Measurements from ENCODE around the gene GDNF.
"Not testable (repeated sequence)": the region's sequence is repeated elsewhere in the genome, so short reads cannot be mapped to it uniquely, and the experiment has no call there.

Gene GDNF

DNA sequence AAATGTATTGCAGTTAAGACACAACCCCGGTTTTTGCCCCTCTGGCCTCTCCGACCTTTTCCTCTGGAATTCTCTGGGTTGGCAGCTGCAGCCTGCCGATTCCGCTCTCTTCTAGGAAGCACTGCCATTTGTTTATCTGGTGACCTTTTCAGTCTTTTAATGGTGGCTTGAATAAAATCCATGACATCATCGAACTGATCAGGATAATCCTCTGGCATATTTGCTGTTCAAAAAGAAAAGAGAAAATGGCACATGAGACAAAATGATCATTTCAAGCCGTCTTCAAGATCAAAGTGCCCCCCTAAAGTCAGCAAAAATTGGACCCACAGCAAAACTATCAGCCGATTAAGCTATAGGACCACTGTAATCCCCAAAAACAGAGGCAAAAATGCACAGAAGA is 23.9 kb downstream of the GDNF start:
- DNase-seq: no peak

DNA sequence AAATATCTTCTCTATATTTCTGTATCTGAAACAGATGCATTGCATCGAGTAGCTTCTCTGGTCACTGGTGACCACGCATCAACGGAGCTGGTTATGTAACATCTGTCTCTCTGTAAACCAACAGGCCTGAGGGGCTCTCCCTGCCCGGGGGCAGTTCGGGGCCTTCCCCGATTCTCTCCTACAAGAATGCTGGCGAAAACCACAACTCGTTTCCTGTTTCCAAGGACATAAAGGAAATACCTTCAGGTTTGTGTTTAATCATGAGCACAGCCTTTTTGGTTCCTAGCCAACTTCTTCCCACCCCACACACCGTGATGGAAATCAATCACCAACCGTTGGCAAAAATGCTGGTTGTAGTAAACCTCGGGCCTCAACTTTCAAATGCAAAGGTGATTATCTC is 25.1 kb downstream of the GDNF start:
- no peak for DNase-seq

DNA sequence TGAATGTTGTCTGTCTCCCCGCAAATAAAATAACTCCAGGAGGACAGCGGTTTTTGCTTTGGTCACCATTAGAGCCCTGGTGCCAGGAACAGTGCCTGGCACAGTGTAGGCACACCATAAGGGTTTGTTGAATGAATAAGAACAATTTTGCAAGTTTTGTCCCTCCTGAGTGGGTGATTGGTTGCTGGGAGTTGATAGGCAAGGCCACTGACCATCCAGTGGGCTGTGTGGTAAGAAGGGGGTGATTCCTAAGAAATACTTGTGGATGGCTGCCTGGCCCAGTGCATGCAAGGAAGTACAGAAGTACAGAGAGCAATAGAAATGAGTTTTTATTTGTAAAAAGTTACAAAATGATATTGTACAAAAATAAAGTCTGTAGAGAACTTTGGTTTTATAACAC is 27.5 kb downstream of the GDNF start:
- DNase-seq: no peak

DNA sequence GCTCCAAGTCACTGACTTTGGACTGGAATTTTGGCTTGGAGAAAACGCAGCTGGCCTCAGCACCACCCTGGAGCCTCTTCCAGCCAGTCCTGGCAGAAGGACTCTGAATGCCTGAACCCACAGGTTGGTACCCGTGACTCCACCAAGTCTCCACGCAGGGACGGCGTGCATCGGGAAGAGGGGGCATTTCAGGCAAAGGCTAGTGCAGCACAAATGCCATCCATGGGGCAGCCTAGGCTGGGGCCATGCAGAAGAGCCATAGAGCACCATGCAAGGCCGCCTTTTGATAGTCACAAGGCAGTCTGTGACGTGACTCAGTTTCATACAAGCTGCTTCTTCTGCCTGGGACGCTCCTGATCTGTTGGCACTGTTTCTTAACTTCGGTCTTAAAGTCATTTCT is 28.0 kb downstream of the GDNF start:
- DNase-seq: no peak

DNA sequence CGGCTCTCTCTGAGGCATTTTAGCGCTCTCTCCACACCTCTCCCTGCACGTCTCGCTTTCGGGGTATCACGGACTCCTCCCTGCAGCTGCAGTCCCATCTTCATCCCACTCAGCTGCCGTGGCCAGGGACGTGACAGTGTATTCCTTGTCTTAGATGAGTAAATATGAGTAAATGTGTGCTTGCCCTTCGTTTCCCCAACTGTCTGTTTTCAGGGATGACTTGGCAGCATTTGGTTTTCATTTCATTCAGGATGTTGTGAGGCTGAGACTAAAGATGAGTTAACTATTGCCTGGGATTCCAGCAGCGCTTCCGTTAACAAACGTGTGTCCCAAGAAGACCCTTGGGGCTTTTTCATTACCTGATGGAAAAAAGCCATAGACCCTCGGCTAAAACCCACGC is 29.5 kb downstream of the GDNF start:
- DNase-seq: no peak

DNA sequence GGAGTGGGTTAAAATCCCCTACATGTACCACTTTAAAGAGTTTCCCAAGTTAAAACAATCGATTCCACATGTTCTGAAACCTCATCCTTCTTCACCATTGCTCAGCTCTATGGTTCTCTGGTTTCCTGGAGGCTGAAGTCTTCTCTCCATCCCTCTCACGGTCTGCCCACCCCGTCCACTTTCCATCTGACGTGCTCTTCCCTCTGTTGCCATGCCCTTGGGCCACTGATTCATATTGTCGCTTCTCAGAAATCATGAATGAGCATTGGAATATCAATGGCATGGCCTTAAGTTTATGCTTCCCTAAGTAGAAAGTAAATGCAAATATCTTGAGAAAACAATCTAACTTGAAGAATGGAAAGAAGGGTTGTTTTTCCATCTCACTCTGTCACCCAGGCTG is 30.9 kb downstream of the GDNF start:
- DNase-seq: no peak

DNA sequence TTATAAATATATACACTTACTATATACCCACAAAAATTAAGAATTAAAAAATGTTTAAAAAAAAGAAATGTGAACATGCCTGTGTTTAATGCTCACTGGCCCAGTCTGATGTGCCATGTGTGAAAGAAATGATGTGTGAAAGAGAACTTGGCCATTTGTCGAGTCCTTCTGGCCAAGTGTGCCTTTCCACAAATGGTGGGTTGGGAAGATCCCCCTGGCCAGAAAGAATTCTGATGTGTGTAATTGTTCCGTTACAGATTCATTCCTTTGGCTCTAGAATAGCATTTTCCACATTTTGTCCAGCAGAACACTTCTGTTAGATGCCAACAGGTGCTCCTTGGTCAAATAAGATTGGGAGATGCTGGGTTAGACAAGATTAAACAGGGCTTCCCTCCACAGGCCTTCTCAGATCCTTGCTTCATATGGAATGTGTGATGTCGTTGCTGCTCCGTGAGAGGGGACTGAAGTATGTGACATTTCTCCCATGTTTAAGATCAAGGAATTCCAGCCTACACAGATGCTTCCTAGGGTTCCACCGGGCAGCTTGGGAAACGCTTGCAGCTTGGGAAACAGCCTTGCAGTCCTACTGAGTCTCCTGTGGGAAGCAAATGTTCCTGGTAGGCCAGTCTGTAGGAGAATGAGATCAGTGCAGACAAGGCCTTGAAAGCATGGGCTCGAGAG is 32.1 kb downstream of the GDNF start:
- DNase-seq: no peak

DNA sequence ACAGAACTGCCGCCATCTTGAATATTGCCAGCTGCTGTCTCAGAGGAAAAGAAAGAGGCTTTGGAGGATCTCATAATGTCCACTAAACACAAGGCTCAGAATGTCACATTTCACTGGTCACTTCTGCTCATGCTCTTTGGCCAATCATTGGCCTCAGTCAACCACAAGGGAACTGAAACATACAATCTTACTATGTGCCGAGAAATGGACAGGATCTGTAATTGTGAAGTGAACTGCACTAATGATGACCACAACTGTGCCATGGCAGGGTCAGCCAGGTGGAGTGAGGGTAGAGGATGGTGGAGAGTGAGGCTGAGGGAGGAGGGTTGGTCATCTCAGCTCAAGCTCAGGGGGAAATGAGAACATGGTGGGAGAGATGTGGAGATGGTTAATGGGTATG is 32.8 kb downstream of the GDNF start:
- no peak for DNase-seq

DNA sequence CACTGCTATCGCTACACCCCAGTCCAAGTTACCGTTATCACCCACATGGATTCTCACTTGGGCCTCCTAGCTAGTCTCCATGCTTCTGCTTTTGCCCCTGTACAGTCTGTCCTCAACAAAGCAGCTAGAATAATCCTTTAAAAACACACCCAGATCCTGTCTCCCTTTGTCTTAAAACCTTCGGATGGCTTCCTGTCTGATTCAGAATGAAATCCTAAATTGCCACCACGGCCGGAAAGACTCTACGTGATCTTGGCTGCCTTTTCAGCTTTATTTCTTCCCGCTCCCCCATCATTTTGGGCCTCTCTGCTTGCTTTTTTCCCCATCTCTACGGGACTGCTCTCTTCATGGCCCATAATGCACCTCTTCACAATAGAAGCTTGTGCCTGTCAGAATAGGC is 33.4 kb downstream of the GDNF start:
- no peak for DNase-seq

DNA sequence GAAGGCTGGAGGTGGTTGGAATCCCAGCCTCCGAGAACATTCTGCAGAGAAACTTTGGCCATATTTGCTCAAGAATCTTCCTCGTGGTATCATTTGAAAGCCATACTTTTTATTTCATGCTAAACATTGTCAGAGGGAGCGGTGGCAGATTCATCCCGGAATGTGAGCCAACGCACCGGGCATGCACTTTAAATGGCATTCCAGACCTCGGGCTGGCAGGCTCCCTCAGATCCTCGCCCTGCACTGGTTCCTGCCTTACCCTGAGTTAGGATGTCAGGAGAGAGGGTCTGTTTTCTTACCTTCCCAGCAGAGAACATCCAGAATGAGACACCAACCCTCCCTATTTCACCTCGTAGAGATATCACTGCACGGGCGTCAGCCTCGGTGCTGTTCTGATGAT is 33.8 kb downstream of the GDNF start:
- DNase-seq: no peak

DNA sequence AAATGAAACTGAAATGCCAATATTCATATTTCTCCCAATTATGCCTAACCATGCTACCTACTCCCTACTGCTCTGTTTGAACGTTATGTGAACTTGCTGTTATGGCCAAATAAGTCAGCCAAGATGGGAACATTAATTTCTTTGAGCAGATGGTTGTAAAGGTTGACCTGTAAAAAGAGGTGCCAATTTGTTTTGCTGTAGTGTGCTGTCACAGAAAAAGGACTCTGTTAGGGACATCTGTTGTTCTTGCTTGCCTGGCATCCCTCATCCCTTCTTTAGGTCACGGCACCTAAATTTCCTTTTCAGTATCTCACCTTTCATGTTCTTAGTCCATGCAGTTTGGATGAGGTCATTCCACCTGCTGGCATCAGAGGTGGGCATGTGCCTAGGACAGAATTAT is 35.4 kb downstream of the GDNF start:
- no peak for DNase-seq

DNA sequence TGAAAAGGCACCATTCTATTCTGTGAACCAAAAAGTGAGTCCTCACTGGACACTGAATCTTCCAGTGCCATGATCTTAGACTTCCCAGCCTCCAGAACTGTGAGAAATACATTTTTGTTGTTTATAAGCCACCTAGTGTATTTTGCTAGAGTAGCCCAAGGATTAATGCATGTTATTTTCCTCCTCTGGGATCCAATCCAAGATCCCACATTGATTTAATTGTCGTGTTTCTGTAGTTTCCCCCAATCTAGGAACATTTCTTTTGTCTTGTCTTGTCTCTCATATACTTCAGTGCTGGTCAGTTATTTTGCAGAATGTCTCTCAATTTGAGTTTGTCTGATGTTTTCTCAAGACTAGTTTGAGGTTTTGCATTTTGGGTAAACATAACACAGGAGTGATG is 36.4 kb downstream of the GDNF start:
- DNase-seq: no peak

DNA sequence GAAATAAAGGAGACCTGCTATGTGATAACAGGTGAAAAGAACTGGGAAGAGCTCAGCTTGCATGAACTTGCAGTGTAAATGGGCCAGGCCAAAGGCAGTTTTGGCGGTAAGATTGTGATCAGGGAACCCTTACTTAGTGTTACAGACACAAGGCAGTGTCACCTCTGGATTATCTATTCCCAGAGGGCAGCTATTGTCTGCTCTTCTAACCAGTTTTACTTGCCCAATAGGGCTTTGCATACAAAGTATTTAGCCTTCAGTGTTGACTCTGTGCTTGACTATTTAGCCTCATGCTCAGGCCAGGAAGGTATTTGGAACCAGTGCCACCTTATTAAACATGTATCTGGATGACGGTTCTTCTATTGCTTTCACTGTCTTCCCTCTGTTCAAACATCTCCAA is 38.3 kb downstream of the GDNF start:
- DNase-seq: no peak

DNA sequence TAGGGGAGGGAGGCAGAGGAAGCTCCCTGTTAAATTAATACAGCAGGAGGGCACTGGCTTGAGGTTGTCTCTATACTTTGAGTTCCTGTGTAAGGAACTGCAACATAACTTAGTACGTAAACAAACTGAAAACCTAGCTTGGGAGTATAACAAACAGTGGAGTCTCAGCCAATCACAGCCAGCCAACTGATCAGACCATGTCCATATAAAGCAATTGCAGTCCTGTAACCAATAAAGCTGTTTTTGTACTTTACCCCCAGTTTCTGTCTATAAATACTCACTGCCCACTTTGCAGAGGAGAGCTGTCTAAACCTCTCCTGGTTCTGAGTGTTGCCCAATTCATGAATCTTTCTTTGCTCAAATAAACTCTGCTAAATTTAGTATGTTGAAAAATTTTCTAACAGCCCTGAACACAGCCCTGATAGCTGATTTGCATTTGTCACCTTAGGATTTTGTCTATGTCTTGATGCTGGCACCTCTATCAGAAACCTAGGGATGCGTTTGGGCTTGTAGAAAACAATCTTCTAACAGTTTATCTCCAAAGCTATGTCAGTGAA is 39.9 kb downstream of the GDNF start:
- DNase-seq: no peak

DNA sequence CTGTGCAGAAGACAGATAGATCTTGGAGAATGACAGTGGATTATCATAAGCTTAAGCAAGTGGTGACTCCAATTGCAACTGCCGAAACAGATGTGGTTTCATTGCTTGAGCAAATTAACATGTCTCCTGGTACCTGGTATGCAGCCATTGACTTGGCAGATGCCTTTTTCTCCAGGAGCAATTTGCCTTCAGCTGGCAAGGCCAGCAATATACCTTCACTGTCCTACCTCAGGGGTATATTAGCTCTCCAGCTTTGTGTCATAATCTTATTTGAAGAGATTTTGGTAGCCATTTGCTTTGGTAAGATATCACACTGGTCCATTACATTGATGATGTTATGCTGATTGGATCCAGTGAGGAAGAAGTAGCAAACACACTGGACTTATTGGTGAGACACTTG is 43.4 kb downstream of the GDNF start:
- not testable (repeated sequence) for DNase-seq

DNA sequence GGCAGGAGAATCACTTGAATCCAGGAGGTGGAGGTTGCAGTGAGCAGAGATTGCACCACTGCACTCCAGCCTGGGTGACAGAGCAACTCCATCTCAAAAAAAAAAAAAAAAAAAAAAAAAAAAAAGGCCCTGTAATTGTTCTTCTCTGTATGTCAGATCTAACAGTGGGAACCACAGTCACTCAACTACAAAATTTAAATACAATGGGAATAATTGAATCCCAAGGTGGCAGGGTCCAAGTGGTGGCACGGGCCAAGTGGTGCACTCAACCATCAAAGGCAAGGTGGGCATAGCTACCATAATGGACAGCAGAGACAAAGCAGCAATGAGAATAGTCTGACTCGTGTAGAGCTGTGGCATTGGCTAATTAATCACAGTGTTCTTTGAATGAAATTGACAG is 44.5 kb downstream of the GDNF start:
- DNase-seq: not testable (repeated sequence)

DNA sequence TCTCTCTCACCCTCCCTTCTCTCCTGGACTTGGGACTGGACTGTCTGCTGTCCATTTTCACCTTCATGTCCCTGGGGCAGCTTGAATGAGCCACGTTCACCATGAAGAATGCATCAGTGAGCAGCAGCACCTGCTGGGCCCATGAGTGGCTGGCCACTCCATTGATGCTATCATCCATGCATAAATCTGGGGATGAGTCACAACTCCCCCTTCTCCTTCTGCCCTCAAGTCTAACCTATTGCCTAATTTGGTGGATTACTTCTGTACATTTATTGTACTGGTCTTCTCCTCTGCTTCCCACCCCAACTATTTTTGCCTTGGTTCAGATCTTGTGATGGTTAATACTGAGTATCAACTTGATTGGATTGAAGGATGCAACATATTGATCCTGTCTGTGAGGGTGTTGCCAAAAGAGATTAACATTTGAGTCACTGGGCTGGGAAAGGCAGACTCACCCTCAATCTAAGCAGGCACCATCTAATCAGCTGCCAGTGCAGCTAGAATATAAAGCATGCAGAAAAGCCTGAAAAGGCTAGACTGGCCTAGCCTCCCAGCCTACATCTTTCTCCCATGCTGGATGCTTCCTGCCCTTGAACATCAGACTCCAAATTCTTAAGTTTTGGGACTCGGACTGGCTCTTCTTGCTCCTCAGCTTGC is 46.7 kb downstream of the GDNF start:
- no peak for DNase-seq

DNA sequence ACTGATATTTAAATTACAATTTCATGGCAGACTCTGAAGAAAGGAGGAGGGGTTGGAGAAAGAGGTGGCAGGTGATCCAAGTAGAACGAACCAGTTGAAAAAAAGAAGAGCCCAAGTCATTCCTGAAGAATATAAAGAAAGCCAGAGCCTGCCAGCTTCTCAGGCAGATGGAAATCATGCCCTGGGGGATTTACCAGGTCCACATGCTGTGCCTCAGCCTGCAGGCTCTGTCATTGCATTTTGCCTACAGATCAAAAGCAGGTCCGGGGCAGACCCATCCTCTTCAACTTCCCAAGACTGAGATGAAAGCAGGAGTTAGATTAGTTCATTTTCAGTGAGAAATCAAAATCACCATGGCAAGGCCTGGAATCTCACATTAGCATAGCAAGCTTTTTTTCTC is 48.5 kb downstream of the GDNF start:
- no peak for DNase-seq

DNA sequence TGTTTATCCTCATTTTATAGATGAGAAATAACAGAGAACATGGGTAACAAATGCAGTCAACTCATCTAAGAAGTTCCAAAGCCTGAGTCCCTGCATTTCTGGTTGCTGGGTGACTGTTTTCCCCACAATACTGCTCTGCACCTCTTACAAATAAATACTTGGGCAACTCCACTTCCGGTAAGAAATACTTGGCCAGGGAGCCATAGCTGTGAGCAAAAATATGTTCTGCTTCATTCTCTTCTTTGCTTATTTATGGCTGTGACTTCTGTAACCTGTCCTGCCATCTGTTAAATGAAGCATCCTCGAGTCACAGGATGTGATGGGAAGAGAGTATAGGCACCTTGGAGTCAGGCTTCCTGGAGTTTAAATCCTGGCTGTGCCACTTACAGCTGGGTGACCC is 49.9 kb downstream of the GDNF start:
- DNase-seq: no peak

DNA sequence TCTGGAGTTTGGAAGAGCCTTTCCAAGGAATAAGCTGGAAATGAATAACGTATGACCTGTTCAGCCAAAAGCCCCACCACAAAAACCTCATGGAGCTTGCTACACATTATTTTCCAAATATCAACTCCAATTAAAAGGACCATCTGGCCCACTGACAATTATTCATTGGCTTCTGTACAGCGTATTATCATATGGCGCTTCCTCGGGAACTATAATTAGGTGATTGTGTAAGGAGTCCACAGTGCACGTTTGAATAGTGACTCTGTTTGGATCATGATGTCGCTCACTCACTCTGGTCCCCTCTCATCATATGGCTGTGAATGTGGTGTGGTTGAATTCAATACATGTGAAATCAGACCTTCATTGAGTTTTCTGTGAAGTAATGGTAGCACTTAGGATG is 52.1 kb downstream of the GDNF start:
- no peak for DNase-seq

DNA sequence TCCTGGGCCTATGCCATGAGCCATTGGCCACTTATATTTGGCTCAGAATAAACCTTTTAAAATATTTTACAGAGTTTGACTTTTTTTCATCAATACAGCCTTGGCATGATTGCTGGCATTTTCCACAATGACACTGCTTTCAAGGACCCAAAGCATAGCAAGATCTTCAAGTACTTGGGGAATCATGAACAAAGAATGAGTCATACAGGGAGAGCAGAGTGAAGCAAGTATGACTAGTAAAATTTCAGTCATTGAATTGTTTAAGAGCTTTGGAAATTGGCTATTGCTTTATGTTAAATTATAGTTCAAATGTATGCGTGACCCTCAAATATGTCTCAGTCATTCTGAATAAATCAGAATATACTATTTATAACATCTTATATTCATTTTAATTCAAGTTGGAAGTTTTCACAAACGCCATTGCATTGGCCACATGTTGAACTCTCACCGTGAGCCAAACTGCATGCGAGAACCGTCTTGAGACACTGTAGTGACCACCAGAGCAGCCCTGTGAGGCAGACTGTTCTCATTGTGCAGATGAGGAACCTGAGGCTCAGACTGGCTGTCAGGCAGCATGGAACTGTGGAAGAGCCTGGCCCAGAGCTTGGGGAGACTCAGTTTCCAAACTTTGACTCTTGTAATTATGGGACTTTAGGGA is 52.9 kb downstream of the GDNF start:
- no peak for DNase-seq

DNA sequence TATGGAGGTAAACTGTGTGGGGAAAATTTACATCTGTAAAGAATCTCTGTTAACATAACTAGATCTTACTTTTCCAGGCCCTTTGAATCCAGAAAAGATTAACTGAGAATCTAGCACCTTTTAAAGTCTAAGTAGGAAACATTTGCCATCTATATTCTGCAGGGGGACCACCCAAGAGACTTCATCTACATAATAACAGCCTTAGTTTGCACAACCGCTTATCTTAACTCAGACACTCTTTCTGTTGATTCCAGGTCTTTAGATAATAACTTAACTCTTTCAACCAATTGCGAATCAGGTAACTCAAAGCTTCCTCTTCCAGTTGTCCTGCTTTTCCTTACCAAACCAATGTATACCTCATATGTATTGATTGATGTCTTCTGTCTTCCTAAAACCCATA is 53.4 kb downstream of the GDNF start:
- DNase-seq: no peak

DNA sequence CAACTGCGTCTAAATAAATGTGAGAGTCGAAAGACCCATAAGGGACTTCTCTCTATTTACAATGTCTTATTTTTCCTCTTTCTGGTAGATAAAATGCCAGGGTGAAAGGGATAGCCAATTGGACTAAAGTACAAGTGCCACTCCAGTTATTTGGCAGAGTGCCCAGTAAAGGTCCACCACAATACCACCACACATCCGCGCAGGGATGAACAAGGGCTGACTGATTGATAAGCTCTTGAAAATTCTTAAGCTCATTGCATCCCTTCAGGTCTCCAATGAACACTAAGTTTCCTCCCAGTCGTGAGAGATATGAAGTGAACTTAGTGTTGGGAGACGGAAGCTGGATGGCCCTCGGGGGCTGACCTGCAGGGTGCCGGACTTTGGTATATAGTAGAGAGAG is 58.4 kb downstream of the GDNF start:
- DNase-seq: not testable (repeated sequence)

DNA sequence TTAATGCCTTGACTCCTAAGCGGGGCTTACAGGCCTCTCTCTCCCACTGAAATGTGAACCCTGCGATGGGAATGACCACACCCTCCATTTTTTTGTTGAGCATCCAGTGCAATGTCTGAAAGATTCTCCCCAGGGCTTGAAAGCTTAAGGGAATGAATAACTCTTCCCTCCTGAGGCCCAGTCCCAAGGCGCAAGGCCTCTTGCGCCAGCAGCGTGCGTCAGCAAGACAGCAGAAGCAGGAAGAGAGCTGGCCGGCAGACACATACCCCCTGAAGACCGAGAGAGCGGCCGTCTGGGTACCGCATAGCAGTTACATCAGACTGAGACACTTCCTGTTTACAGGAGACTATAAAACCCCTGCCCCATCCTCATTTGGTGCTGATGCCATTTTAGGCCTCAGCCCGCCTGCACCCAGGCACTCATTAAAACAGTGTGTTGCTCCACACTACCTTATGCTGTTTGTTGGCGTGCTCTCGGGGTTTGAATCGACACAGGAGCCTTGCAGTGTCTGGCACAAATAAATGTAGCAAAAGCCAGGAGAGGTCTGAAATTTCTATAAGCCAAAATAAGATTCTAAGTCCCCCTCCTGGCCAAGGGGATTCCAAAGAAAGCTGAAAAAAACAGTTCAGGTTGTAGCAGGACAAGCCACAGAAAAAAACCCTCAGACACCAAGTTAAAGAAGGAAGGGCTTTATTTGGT is 62.3 kb downstream of the GDNF start:
- DNase-seq: no peak

All from right forelimb (tissue), 1 donor.